GM12878 (cell line): ENCODE measurements around the gene FKTN. TPM values are rescaled to one million over a fixed set of nuclear protein-coding genes. Genes with fewer than 3 reads are reported as not detected.

Source experiments
- ATAC-seq: fragments of 200-7000 bp; cut with Tn5 transposase; 3 replicates; pipeline ENCODE4 v1.9.1; 2020; ENCODE audit warnings: mild to moderate bottlenecking, moderate library complexity
- BruUV-seq: library from RNA; stranded (reverse); fragments of 400-500 nt; replicated peaks from 2 replicates; lab custom pipeline; 2021; lab: Mats Ljungman, UMichigan
- CTCF ChIA-PET: fragments of 300-600 bp; sonication (Branson Sonifier 250); formaldehyde crosslinking; extraction: SDS; loops from one replicate; lab custom pipeline; 2021; ENCODE audit warnings: inconsistent platforms; lab: Yijun Ruan, JAX
- POLR2A ChIA-PET: fragments of 350-600 bp; formaldehyde crosslinking; extraction: SDS; loops from one replicate; lab custom pipeline; 2021; ENCODE audit warnings: inconsistent platforms; lab: Charles Lee
- RAD21 ChIA-PET: fragments of 300-600 bp; sonication (Branson Sonifier 250); formaldehyde crosslinking; loops from one replicate; lab custom pipeline; 2023; ENCODE audit warnings: antibody characterized with exemption; ENCODE audit not compliant: unreplicated experiment; lab: Charles Lee
- SMC1A ChIA-PET: fragments of 300-600 bp; sonication (Branson Sonifier 250); formaldehyde crosslinking; loops from one replicate; lab custom pipeline; 2023; ENCODE audit not compliant: unreplicated experiment, uncharacterized antibody; lab: Charles Lee
- DNase-seq: peaks from one replicate; pipeline ENCODE4 v3.0.0-alpha.2; 2011; ENCODE audit warnings: low read depth, low spot score
- FAIRE-seq: peaks from 3 replicates; lab custom pipeline; 2011; peaks lifted over from hg19 to GRCh38; lab: Jason Lieb, UNC
- H2AFZ ChIP-seq: 2 replicates; pipeline ENCODE4 v1.6.0; 2011; ENCODE audit warnings: low read depth, low read length, control low read depth; ENCODE audit not compliant: control insufficient read depth
- H3K27ac ChIP-seq: 2 replicates; pipeline ENCODE4 v1.5.1; 2011; ENCODE audit warnings: control low read depth; ENCODE audit not compliant: control insufficient read depth, insufficient read depth
- H3K27me3 ChIP-seq, 2 experiments: replicated peaks in 1 of 2; 2 replicates each; pipeline versions ENCODE4 v1.6.0 to v1.6.1; 2011; ENCODE audit warnings: low read length in 1 of 2; ENCODE audit not compliant: control insufficient read depth in 2 of 2, insufficient read depth in 2 of 2
- H3K36me3 ChIP-seq, 2 experiments: 2 replicates each; pipeline ENCODE4 v1.5.1; 2011; ENCODE audit warnings: low read length in 1 of 2; ENCODE audit not compliant: control insufficient read depth in 2 of 2, insufficient read depth in 2 of 2
- H3K4me1 ChIP-seq: 2 replicates; pipeline ENCODE4 v1.6.1; 2011; ENCODE audit warnings: mild to moderate bottlenecking, low read length, moderate library complexity, mixed read lengths; ENCODE audit not compliant: control insufficient read depth, insufficient read depth
- H3K4me2 ChIP-seq: 2 replicates; pipeline ENCODE4 v1.6.0; 2011; ENCODE audit warnings: control low read depth; ENCODE audit not compliant: control insufficient read depth, insufficient read depth
- H3K4me3 ChIP-seq: fragments of 200-600 bp; sonication (generic); 2 replicates; pipeline ENCODE4 v1.5.1; 2016
- H3K79me2 ChIP-seq: 2 replicates; pipeline ENCODE4 v1.6.0; 2011; ENCODE audit warnings: low read length; ENCODE audit not compliant: control insufficient read depth, insufficient read depth
- H3K9ac ChIP-seq: 2 replicates; pipeline ENCODE4 v1.8.0; 2011; ENCODE audit warnings: low read length, control low read depth, mixed read lengths; ENCODE audit not compliant: control insufficient read depth, insufficient read depth
- H3K9me3 ChIP-seq: replicated peaks from 3 replicates; pipeline ENCODE4 v1.5.1; 2011; ENCODE audit warnings: mild to moderate bottlenecking, low read length; ENCODE audit not compliant: control insufficient read depth, insufficient read depth
- H4K20me1 ChIP-seq: 2 replicates; pipeline ENCODE4 v1.6.0; 2011; ENCODE audit not compliant: control insufficient read depth, insufficient read depth
- BACH1 ChIP-seq: fragments of 450-650 bp; IDR thresholded peaks from 2 replicates; pipeline ENCODE4 v1.6.1; 2017; ENCODE audit warnings: mild to moderate bottlenecking, borderline replicate concordance
- CREM ChIP-seq: IDR thresholded peaks from 2 replicates; pipeline ENCODE4 v1.6.1; 2014; ENCODE audit warnings: antibody characterized with exemption, low read depth
- FOS ChIP-seq: IDR thresholded peaks from 3 replicates; pipeline ENCODE4 v1.6.1; 2011; ENCODE audit warnings: borderline replicate concordance; ENCODE audit not compliant: insufficient read length; ENCODE audit errors: extremely low read depth
- MAX ChIP-seq: IDR thresholded peaks from 2 replicates; pipeline ENCODE4 v1.6.1; 2012; ENCODE audit warnings: low read depth, low read length, improper control_type of control experiment
- NBN ChIP-seq: fragments of 450-650 bp; IDR thresholded peaks from 2 replicates; pipeline ENCODE4 v1.6.1; 2016
- NR2C2 ChIP-seq: IDR thresholded peaks from 2 replicates; pipeline ENCODE4 v1.6.1; 2011; ENCODE audit warnings: borderline replicate concordance, low read depth; ENCODE audit not compliant: control insufficient read depth, insufficient read length
- PKNOX1 ChIP-seq: fragments of 450-650 bp; IDR thresholded peaks from 2 replicates; pipeline ENCODE4 v1.6.1; 2016; ENCODE audit warnings: mild to moderate bottlenecking
- REST ChIP-seq: IDR thresholded peaks from 2 replicates; pipeline ENCODE4 v1.6.1; 2012; ENCODE audit warnings: mild to moderate bottlenecking, low read depth, low read length
- RUNX3 ChIP-seq: IDR thresholded peaks from 2 replicates; pipeline ENCODE4 v1.6.1; 2012; ENCODE audit warnings: low read length, inconsistent platforms
- SIN3A ChIP-seq: IDR thresholded peaks from 2 replicates; pipeline ENCODE4 v1.6.1; 2012; ENCODE audit warnings: low read depth, low read length, improper control_type of control experiment
- SIX5 ChIP-seq: IDR thresholded peaks from 2 replicates; pipeline ENCODE4 v1.6.1; 2011; ENCODE audit warnings: mild to moderate bottlenecking, low read depth, low read length, moderate library complexity; ENCODE audit not compliant: severe bottlenecking
- STAT3 ChIP-seq: IDR thresholded peaks from 2 replicates; pipeline ENCODE4 v1.6.1; 2011; ENCODE audit warnings: low read depth, low read length, improper control_type of control experiment
- USF2 ChIP-seq: IDR thresholded peaks from 2 replicates; pipeline ENCODE4 v1.6.1; 2011; ENCODE audit warnings: low read depth, low read length, improper control_type of control experiment, borderline replicate concordance
- ZNF384 ChIP-seq: IDR thresholded peaks from 2 replicates; pipeline ENCODE4 v1.6.1; 2012; ENCODE audit warnings: low read depth, mild to moderate bottlenecking, low read length, improper control_type of control experiment, borderline replicate concordance
- WGBS: methylation state at CpG from one replicate; pipeline ENCODE4 v1.1.6; 2016; ENCODE audit warnings: low lambda C conversion rate; ENCODE audit not compliant: insufficient replicate concordance, insufficient coverage; ENCODE audit errors: missing lambda C conversion rate; 5-methylcytosine and 5-hydroxymethylcytosine counted together
- in situ Hi-C: fragments of 300-500 bp; cut with MboI; formaldehyde crosslinking; loops from 9 replicates; pipeline ENCODE4 v1.14.3; 2018; ENCODE audit warnings: mixed read lengths
- intact Hi-C: fragments of 100-400 bp; cut with micrococcal nuclease; formaldehyde crosslinking; loops from one replicate; pipeline ENCODE4 v1.14.2; 2022; ENCODE audit not compliant: unreplicated experiment
- polyA plus RNA-seq, 11 experiments: library from polyadenylated mRNA; depleted of rRNA in 4 of 11; unstranded in 6 of 11; stranded (reverse) in 5 of 11; fragments of >200 nt; fragmentation: Nextera tagmentation in 4 of 11; fragmentation: Illumina TruSeq in 1 of 11; extraction: Ambion mirVana in 4 of 11; extraction: Trizol in 1 of 11; gene quantifications; 1 replicate in 1 of 11; 2 replicates in 10 of 11; pipeline versions ENCODE4 v1.2.1 to v1.2.3, GENCODE V29; 2011 to 2016; ENCODE audit warnings: inconsistent platforms in 2 of 11, missing spikeins in 2 of 11, low read depth in 1 of 11
- total RNA-seq, 4 experiments: library from RNA; depleted of rRNA in 3 of 4; stranded (reverse); fragments of >200 nt in 3 of 4; fragmentation: Illumina TruSeq in 1 of 4; extraction: Trizol in 1 of 4; gene quantifications; 2 replicates each; pipeline versions ENCODE4 v1.2.1 to v1.2.3, GENCODE V29; 2013 to 2021

The FKTN gene
- total and polyA plus RNA-seq, 10 of the 15 experiments (the other 5 are each of a cell fraction or from before 2014, with no cell fraction given) = 3.6 to 15.9 (median 10.6) TPM

- RAD21 ChIA-PET = no interaction called here
- BruUV-seq = no TSS peak
- CTCF ChIA-PET = no interaction called here
Measured at GRCh38 chr9:105539452-105539851, 18.5 kb upstream of the FKTN start.

More at GRCh38 chr9:105539452-105539851, 18.5 kb upstream of the FKTN start:
- ChIA-PET POLR2A (no interaction called here), SMC1A (no interaction called here)
- no peak for TF ChIP-seq SIX5
- TF ChIP-seq FOS = no peak
- TF ChIP-seq PKNOX1 = no peak
- no peak for TF ChIP-seq MAX
- TF ChIP-seq STAT3 = no peak
- TF ChIP-seq USF2 = no peak
- TF ChIP-seq NBN = no peak
- no peak for TF ChIP-seq REST
- no peak for TF ChIP-seq NR2C2
- TF ChIP-seq SIN3A = no peak
- TF ChIP-seq RUNX3 = no peak
- no peak for TF ChIP-seq ZNF384
- no peak for TF ChIP-seq CREM
- TF ChIP-seq BACH1 = no peak
- DNase-seq (no peak), ATAC-seq (no peak), FAIRE-seq (no peak)
- Histone ChIP-seq H3K36me3 (no peaks in the 10 kb centered on the region; a peak in 2 of 4 replicates), H3K79me2 (no peaks in the 10 kb centered on the region; the same call in 1 of the 2 replicates), H4K20me1 (no peaks in the 10 kb centered on the region), H3K4me2 (no peak overlapping the region), H3K4me1 (peaks cover 12% of the 10 kb centered on the region; the same call in 1 of the 2 replicates), H3K27ac (no peak overlapping the region), H3K9me3 (peaks cover 1% of the 10 kb centered on the region), H3K27me3 (no peaks in the 10 kb centered on the region), H2AFZ (no peak overlapping the region), H3K9ac (no peak overlapping the region), H3K4me3 (no peak overlapping the region)
- intact Hi-C loops = no loop called here
- in situ Hi-C loops = no loop called here
- WGBS = 89% methylated on average over 1 of the region's 1 CpG
